SU-DHL-6 (cell line): Measurements from ENCODE around the gene SEC62.

ENCODE experiments used
- H2AFZ ChIP-seq: fragments of 200-600 bp; sonication (generic); 2 replicates; pipeline ENCODE4 v1.6.1; 2014; ENCODE audit warnings: low read depth, mild to moderate bottlenecking, moderate library complexity, mixed read lengths, antibody characterized with exemption, low read length; ENCODE audit not compliant: severe bottlenecking
- H3F3A ChIP-seq: fragments of 200-600 bp; shearing (Covaris generic); 2 replicates; pipeline ENCODE4 v1.6.0; 2016; ENCODE audit warnings: antibody characterized with exemption, mild to moderate bottlenecking; ENCODE audit not compliant: insufficient read depth
- H3K27ac ChIP-seq: fragments of 200-600 bp; sonication (generic); 2 replicates; pipeline ENCODE4 v1.5.1; 2016; ENCODE audit warnings: low read depth, mild to moderate bottlenecking, low read length, moderate library complexity, mixed read lengths
- H3K27me3 ChIP-seq: fragments of 200-600 bp; sonication (generic), shearing (Covaris generic); 2 replicates; pipeline ENCODE4 v1.6.0; 2014; ENCODE audit warnings: mild to moderate bottlenecking, low read length
- H3K36me3 ChIP-seq: fragments of 200-600 bp; sonication (generic); 2 replicates; pipeline ENCODE4 v1.6.1; 2014; ENCODE audit warnings: mild to moderate bottlenecking, low read length, mixed read lengths
- H3K4me2 ChIP-seq: fragments of 300-600, 200-600 bp; shearing (Covaris generic), sonication (generic); 2 replicates; pipeline ENCODE4 v1.6.0; 2014; ENCODE audit warnings: low read length, low read depth, mild to moderate bottlenecking; ENCODE audit not compliant: poor library complexity, severe bottlenecking
- H3K4me3 ChIP-seq: fragments of 200-600 bp; sonication (generic); 2 replicates; pipeline ENCODE4 v1.5.1; 2014; ENCODE audit warnings: antibody characterized with exemption, low read length, mild to moderate bottlenecking, mixed read lengths; ENCODE audit not compliant: insufficient read depth, poor library complexity, severe bottlenecking
- H3K79me2 ChIP-seq: fragments of 200-600 bp; sonication (generic); 2 replicates; pipeline ENCODE4 v1.6.1; 2014; ENCODE audit warnings: mild to moderate bottlenecking, low read length, moderate library complexity; ENCODE audit not compliant: insufficient read depth
- H3K9ac ChIP-seq: fragments of 200-600 bp; sonication (generic); 2 replicates; pipeline ENCODE4 v1.7.0; 2014; ENCODE audit warnings: mild to moderate bottlenecking, low read length
- H3K9me2 ChIP-seq: fragments of 200-600 bp; sonication (generic); replicated peaks from 2 replicates; pipeline ENCODE4 v1.6.1; 2014; ENCODE audit warnings: low read length; ENCODE audit not compliant: insufficient read depth
- H3K9me3 ChIP-seq: fragments of 200-600 bp; sonication (generic); 2 replicates; pipeline ENCODE4 v1.6.1; 2014; ENCODE audit warnings: low read length, mixed read lengths; ENCODE audit not compliant: insufficient read depth
- H4K20me1 ChIP-seq: fragments of 200-600 bp; sonication (generic); 2 replicates; pipeline ENCODE4 v1.6.1; 2014; ENCODE audit warnings: low read depth, mild to moderate bottlenecking, antibody characterized with exemption, low read length, moderate library complexity, mixed read lengths
- EZH2phosphoT487 ChIP-seq: fragments of 200-600 bp; sonication (generic), shearing (Covaris generic); conservative IDR thresholded peaks from 2 replicates; pipeline ENCODE4 v1.6.1; 2018; ENCODE audit warnings: mild to moderate bottlenecking, antibody characterized with exemption, low read length, moderate library complexity, mixed read lengths
- TF ChIP-seq, protein P1 (sequence below): fragments of 200-600 bp; sonication (generic); IDR thresholded peaks from one replicate; pipeline ENCODE4 v1.5.1; 2017; ENCODE audit warnings: antibody characterized with exemption, mild to moderate bottlenecking, low read length, moderate library complexity; ENCODE audit not compliant: insufficient read depth, poor library complexity, severe bottlenecking

The SEC62 gene

GRCh38 chr3:169970847-169971246, 4.2 kb downstream of the SEC62 start:
- Histone ChIP-seq H3K4me2 (peak overlapping the region; percentile 96), H2AFZ (no peak overlapping the region), H3K27me3 (no peaks in the 10 kb centered on the region), H3K36me3 (peaks cover 65% of the 10 kb centered on the region), H3K79me2 (peaks cover 99% of the 10 kb centered on the region), H3K27ac (peak overlapping the region; percentile 97), H3K4me3 (peak overlapping the region; percentile 81), H3K9me2 (no peaks in the 10 kb centered on the region), H3K9me3 (no peaks in the 10 kb centered on the region), H3F3A (peaks cover 72% of the 10 kb centered on the region), H3K9ac (peak overlapping the region; percentile 75), H4K20me1 (0 out of 2 replicates have a peak, but pooled peaks cover 4% of the 10 kb centered on the region)
- TF ChIP-seq, protein P1, sequence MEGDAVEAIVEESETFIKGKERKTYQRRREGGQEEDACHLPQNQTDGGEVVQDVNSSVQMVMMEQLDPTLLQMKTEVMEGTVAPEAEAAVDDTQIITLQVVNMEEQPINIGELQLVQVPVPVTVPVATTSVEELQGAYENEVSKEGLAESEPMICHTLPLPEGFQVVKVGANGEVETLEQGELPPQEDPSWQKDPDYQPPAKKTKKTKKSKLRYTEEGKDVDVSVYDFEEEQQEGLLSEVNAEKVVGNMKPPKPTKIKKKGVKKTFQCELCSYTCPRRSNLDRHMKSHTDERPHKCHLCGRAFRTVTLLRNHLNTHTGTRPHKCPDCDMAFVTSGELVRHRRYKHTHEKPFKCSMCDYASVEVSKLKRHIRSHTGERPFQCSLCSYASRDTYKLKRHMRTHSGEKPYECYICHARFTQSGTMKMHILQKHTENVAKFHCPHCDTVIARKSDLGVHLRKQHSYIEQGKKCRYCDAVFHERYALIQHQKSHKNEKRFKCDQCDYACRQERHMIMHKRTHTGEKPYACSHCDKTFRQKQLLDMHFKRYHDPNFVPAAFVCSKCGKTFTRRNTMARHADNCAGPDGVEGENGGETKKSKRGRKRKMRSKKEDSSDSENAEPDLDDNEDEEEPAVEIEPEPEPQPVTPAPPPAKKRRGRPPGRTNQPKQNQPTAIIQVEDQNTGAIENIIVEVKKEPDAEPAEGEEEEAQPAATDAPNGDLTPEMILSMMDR: no peak
- no peak for TF ChIP-seq EZH2phosphoT487

DNA sequence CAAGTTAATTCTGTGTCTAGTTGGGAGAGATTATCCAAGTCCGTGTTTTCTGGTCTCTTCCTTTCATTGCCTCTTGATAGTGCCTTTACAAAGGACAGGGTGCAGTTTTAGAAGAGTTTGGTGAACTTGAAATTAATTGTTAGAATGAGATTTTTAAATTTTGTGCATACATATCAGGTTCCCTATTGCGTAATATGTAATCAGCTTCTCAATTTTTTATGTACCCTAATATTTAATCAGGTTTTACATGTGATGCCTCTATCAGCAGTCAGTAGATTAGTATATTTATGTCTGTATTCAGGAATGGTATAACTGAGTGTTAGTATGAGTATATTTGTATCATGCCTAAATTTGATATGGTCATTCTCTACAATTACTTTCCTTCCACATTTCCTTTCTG, 4.9 kb downstream of the SEC62 start:
- H3K9me3 ChIP-seq: no peaks in the 10 kb centered on the region
- peak overlapping the region; percentile 81 for H3K4me3 ChIP-seq
- TF ChIP-seq EZH2phosphoT487: no peak
- TF ChIP-seq, protein P1: no peak
- peak overlapping the region; percentile 97 for H3K27ac ChIP-seq
- no peaks in the 10 kb centered on the region for H3K9me2 ChIP-seq
- H3F3A ChIP-seq: peaks cover 74% of the 10 kb centered on the region
- H3K9ac ChIP-seq: peak overlapping the region; percentile 75
- peaks cover 99% of the 10 kb centered on the region for H3K79me2 ChIP-seq
- peak overlapping the region; percentile 96 for H3K4me2 ChIP-seq
- peaks cover 71% of the 10 kb centered on the region for H3K36me3 ChIP-seq
- H3K27me3 ChIP-seq: no peaks in the 10 kb centered on the region
- no peak overlapping the region for H2AFZ ChIP-seq
- H4K20me1 ChIP-seq: 0 out of 2 replicates have a peak, but pooled peaks cover 4% of the 10 kb centered on the region

DNA sequence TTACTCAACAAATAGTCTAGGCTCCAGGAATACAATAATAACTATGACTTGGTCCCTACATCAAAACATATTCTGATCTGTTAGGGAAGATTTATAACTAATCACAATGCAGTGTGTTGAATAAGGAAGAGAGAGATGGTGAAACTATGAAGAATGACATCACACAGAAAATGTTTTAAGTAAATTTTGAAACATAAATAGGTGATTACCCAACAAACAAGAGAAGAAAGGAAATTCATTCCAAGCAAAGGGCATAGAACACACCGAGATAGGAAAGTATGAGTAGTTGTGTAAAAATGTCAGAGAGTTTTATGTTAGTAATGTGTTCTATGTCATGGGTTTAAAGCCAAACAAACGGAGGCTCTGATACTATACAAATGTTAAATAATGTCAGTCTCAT, 13.4 kb downstream of the SEC62 start:
- H3F3A ChIP-seq: peaks cover 80% of the 10 kb centered on the region
- no peaks in the 10 kb centered on the region for H3K27me3 ChIP-seq
- peak overlapping the region; percentile 97 for H3K27ac ChIP-seq
- H4K20me1 ChIP-seq: no peaks in the 10 kb centered on the region
- H3K79me2 ChIP-seq: peaks cover 76% of the 10 kb centered on the region
- no peaks in the 10 kb centered on the region for H3K9me3 ChIP-seq
- no peak overlapping the region for H3K4me3 ChIP-seq
- H3K4me2 ChIP-seq: no peak overlapping the region
- peaks cover 94% of the 10 kb centered on the region for H3K36me3 ChIP-seq
- H2AFZ ChIP-seq: no peak overlapping the region
- no peak overlapping the region for H3K9ac ChIP-seq
- no peaks in the 10 kb centered on the region for H3K9me2 ChIP-seq
- TF ChIP-seq EZH2phosphoT487: no peak
- TF ChIP-seq, protein P1: no peak
